ENCODE measurements around the gene CNTN5.

The CNTN5 gene

GRCh38 chr11:100094121-100094865 is 1073.5 kb downstream of the CNTN5 start:
- H3K27ac ChIP-seq = no peak overlapping the region
- no peak for TF ChIP-seq CTCF (IDR thresholded peaks at IDR 0.05)
- no peak for DNase-seq (ENCODE audit: low spot score)
- no peak overlapping the region for H3K4me3 ChIP-seq

GRCh38 chr11:100095809-100096208 is 1075.1 kb downstream of the CNTN5 start:
- Histone ChIP-seq H3K27ac (no peak overlapping the region), H3K4me3 (no peak overlapping the region)
- no peak for TF ChIP-seq CTCF (IDR thresholded peaks at IDR 0.05)
- no peak for DNase-seq (ENCODE audit: low spot score)

GRCh38 chr11:100098560-100098959 is 1077.8 kb downstream of the CNTN5 start:
- H3K4me3 ChIP-seq = no peak overlapping the region
- no peak for DNase-seq (ENCODE audit: low spot score)
- no peak overlapping the region for H3K27ac ChIP-seq
- no peak for TF ChIP-seq CTCF (IDR thresholded peaks at IDR 0.05)

GRCh38 chr11:100105255-100105981 is 1084.7 kb downstream of the CNTN5 start:
- TF ChIP-seq CTCF (IDR thresholded peaks at IDR 0.05) = no peak
- Histone ChIP-seq H3K27ac (no peak overlapping the region), H3K4me3 (no peak overlapping the region)
- DNase-seq (ENCODE audit: low spot score) = no peak

GRCh38 chr11:100105982-100106358 is 1085.2 kb downstream of the CNTN5 start:
- Histone ChIP-seq H3K27ac (no peak overlapping the region), H3K4me3 (no peak overlapping the region)
- no peak for TF ChIP-seq CTCF (IDR thresholded peaks at IDR 0.05)
- DNase-seq (ENCODE audit: low spot score) = no peak

GRCh38 chr11:100119176-100119575 is 1098.4 kb downstream of the CNTN5 start:
- no peak overlapping the region for H3K27ac ChIP-seq
- TF ChIP-seq CTCF (IDR thresholded peaks at IDR 0.05) = no peak
- no peak for DNase-seq (ENCODE audit: low spot score)
- no peak overlapping the region for H3K4me3 ChIP-seq

- no peak for TF ChIP-seq CTCF (IDR thresholded peaks at IDR 0.05)
- no peak for DNase-seq (ENCODE audit: low spot score)
- Histone ChIP-seq H3K4me3 (no peak overlapping the region), H3K27ac (no peak overlapping the region)
Observed at GRCh38 chr11:100133114-100133513, 1112.4 kb downstream of the CNTN5 start.

Measured in coronary artery (tissue), 2 donors.